Uterus (tissue), 2 donors: ENCODE results near the gene TBC1D10A.

Source experiments
- POLR2A ChIP-seq, 2 donors: fragments of 450-650 bp; IDR thresholded peaks; one replicate each; pipeline ENCODE4 v1.6.1; 2016; ENCODE audit warnings: antibody characterized with exemption in 2 of 2, mild to moderate bottlenecking in 1 of 2, moderate library complexity in 1 of 2
- TF ChIP-seq, protein P1 (sequence below), 4 experiments: fragments of 200-600 bp in 2 of 4; fragments of 450-650 bp in 2 of 4; sonication (generic) in 2 of 4; IDR thresholded peaks; one replicate each; pipeline ENCODE4 v1.5.1; 2016 to 2019; ENCODE audit warnings: antibody characterized with exemption in 4 of 4, mild to moderate bottlenecking in 2 of 4, moderate library complexity in 1 of 4

GRCh38 chr22:30262112-30262511 is 64.6 kb downstream of the TBC1D10A start:
- TF ChIP-seq POLR2A (IDR thresholded peaks at IDR 0.05): no peak
- TF ChIP-seq, protein P1, sequence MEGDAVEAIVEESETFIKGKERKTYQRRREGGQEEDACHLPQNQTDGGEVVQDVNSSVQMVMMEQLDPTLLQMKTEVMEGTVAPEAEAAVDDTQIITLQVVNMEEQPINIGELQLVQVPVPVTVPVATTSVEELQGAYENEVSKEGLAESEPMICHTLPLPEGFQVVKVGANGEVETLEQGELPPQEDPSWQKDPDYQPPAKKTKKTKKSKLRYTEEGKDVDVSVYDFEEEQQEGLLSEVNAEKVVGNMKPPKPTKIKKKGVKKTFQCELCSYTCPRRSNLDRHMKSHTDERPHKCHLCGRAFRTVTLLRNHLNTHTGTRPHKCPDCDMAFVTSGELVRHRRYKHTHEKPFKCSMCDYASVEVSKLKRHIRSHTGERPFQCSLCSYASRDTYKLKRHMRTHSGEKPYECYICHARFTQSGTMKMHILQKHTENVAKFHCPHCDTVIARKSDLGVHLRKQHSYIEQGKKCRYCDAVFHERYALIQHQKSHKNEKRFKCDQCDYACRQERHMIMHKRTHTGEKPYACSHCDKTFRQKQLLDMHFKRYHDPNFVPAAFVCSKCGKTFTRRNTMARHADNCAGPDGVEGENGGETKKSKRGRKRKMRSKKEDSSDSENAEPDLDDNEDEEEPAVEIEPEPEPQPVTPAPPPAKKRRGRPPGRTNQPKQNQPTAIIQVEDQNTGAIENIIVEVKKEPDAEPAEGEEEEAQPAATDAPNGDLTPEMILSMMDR (IDR thresholded peaks at IDR 0.05): no peak
